HCT116 (cell line): ENCODE measurements around the gene LEAP2. TPM values are rescaled to one million over a fixed set of nuclear protein-coding genes. Genes with fewer than 3 reads are reported as not detected.

ENCODE experiments used
- ATAC-seq: fragments of 200-7000 bp; cut with Tn5 transposase; 2 replicates; pipeline ENCODE4 v1.9.1; 2020; ENCODE audit warnings: mild to moderate bottlenecking, moderate library complexity
- BruUV-seq: library from RNA; stranded (reverse); fragments of 400-500 nt; replicated peaks from 2 replicates; lab custom pipeline; 2021; lab: Mats Ljungman, UMichigan
- CTCF ChIA-PET: fragments of 300-600 bp; sonication (Branson Sonifier 250); formaldehyde crosslinking; loops from one replicate; lab custom pipeline; 2021; ENCODE audit warnings: antibody characterized with exemption; lab: Charles Lee
- POLR2A ChIA-PET: fragments of 300-600, 350-600 bp; sonication (Branson Sonifier 250); formaldehyde crosslinking; loops from one replicate; lab custom pipeline; 2021; ENCODE audit warnings: antibody characterized with exemption; lab: Charles Lee
- RAD21 ChIA-PET, 2 experiments: fragments of 300-600 bp; sonication (Branson Sonifier 250); formaldehyde crosslinking; loops; one replicate each; lab custom pipeline; 2023; ENCODE audit warnings: low total read pairs in 2 of 2; ENCODE audit not compliant: uncharacterized antibody in 2 of 2, unreplicated experiment in 2 of 2, low non-redundant PET in 1 of 2; lab: Charles Lee
- DNase-seq: peaks from one replicate; pipeline ENCODE4 v3.0.0-alpha.2; 2010; ENCODE audit warnings: low read depth, low spot score
- H2AFZ ChIP-seq: fragments of 200-600 bp; shearing (Covaris generic), sonication (generic); 2 replicates; pipeline ENCODE4 v1.6.1; 2017; ENCODE audit warnings: low read depth, mixed run types, mixed read lengths, antibody characterized with exemption, low read length; ENCODE audit not compliant: poor library complexity, severe bottlenecking
- H3K27ac ChIP-seq: 2 replicates; pipeline ENCODE4 v1.5.1; 2012; ENCODE audit warnings: low read depth, low read length
- H3K27me3 ChIP-seq: fragments of 200-600 bp; sonication (generic); 2 replicates; pipeline ENCODE4 v1.6.1; 2016; ENCODE audit warnings: mixed run types, low read length, mixed read lengths; ENCODE audit not compliant: insufficient read depth
- H3K36me3 ChIP-seq, 2 experiments: fragments of 200-500 bp in 1 of 2; fragments of 200-600 bp in 1 of 2; sonication (Bioruptor generic) in 1 of 2; sonication (generic) in 1 of 2; 2 replicates each; pipeline versions ENCODE4 v1.5.1 to v1.6.1; 2014 to 2016; ENCODE audit warnings: low read length in 2 of 2, inconsistent platforms in 1 of 2, mixed read lengths in 1 of 2, mixed run types in 1 of 2; ENCODE audit not compliant: insufficient read depth in 2 of 2, control insufficient read depth in 1 of 2
- H3K4me1 ChIP-seq, 2 experiments: fragments of 200-600 bp in 1 of 2; sonication (generic) in 1 of 2; 2 replicates each; pipeline versions ENCODE4 v1.5.1 to v1.6.1; 2012 to 2017; ENCODE audit warnings: low read length in 2 of 2, inconsistent platforms in 1 of 2, mild to moderate bottlenecking in 1 of 2, mixed read lengths in 1 of 2, mixed run types in 1 of 2, moderate library complexity in 1 of 2; ENCODE audit not compliant: insufficient read depth in 2 of 2, control insufficient read depth in 1 of 2
- H3K4me2 ChIP-seq: fragments of 200-600 bp; sonication (generic); 2 replicates; pipeline ENCODE4 v1.6.1; 2017; ENCODE audit warnings: mixed run types, low read length, mixed read lengths
- H3K4me3 ChIP-seq, 2 experiments: fragments of 200-600 bp in 1 of 2; sonication (generic) in 1 of 2; replicated peaks in 1 of 2; 2 replicates each; pipeline ENCODE4 v1.5.1; 2011 to 2016; ENCODE audit warnings: low read length in 2 of 2, control low read depth in 1 of 2, low read depth in 1 of 2, mild to moderate bottlenecking in 1 of 2, mixed read lengths in 1 of 2, mixed run types in 1 of 2
- H3K79me2 ChIP-seq: fragments of 200-600 bp; sonication (generic); 2 replicates; pipeline ENCODE4 v1.6.1; 2017; ENCODE audit warnings: mild to moderate bottlenecking, mixed run types, low read length, moderate library complexity, mixed read lengths; ENCODE audit not compliant: insufficient read depth
- H3K9ac ChIP-seq: fragments of 200-600 bp; sonication (generic); 2 replicates; pipeline ENCODE4 v1.6.1; 2016; ENCODE audit warnings: low read length, mixed read lengths
- H3K9me2 ChIP-seq: fragments of 200-600 bp; sonication (generic), shearing (Covaris generic); 2 replicates; pipeline ENCODE4 v1.6.1; 2017; ENCODE audit warnings: mixed run types, mild to moderate bottlenecking, moderate library complexity; ENCODE audit not compliant: insufficient read depth
- H3K9me3 ChIP-seq, 2 experiments: fragments of 200-500 bp in 1 of 2; fragments of 200-600 bp in 1 of 2; sonication (Bioruptor generic) in 1 of 2; sonication (generic) in 1 of 2; 2 replicates each; pipeline ENCODE4 v1.6.1; 2014 to 2017; ENCODE audit warnings: low read length in 2 of 2, mixed read lengths in 2 of 2, inconsistent platforms in 1 of 2, low read depth in 1 of 2, mild to moderate bottlenecking in 1 of 2, mixed run types in 1 of 2, moderate library complexity in 1 of 2; ENCODE audit not compliant: control insufficient read depth in 1 of 2, insufficient read depth in 1 of 2
- H4K20me1 ChIP-seq: fragments of 200-600 bp; sonication (generic), shearing (Covaris generic); 2 replicates; pipeline ENCODE4 v1.6.1; 2017; ENCODE audit warnings: mixed run types, mild to moderate bottlenecking, moderate library complexity; ENCODE audit not compliant: insufficient read depth
- CBX3 ChIP-seq: IDR thresholded peaks from 2 replicates; pipeline ENCODE4 v1.6.1; 2012; ENCODE audit warnings: low read depth
- ELF1 ChIP-seq: IDR thresholded peaks from 2 replicates; pipeline ENCODE4 v1.6.1; 2012; ENCODE audit warnings: low read depth, borderline replicate concordance
- EZH2phosphoT487 ChIP-seq: fragments of 200-600 bp; IDR thresholded peaks from 2 replicates; pipeline ENCODE4 v1.6.1; 2018; ENCODE audit warnings: antibody characterized with exemption, borderline replicate concordance
- FOSL1 ChIP-seq: IDR thresholded peaks from 2 replicates; pipeline ENCODE4 v1.6.1; 2012; ENCODE audit warnings: low read depth
- JUND ChIP-seq: IDR thresholded peaks from 2 replicates; pipeline ENCODE4 v1.6.1; 2012
- POLR2A ChIP-seq: IDR thresholded peaks from 2 replicates; pipeline ENCODE4 v1.7.0; 2011; ENCODE audit warnings: borderline replicate concordance; ENCODE audit not compliant: insufficient read depth, insufficient read length; ENCODE audit errors: extremely low read depth
- POLR2AphosphoS5 ChIP-seq: IDR thresholded peaks from 2 replicates; pipeline ENCODE4 v1.6.1; 2011; ENCODE audit warnings: mild to moderate bottlenecking, low read depth, low read length, moderate library complexity
- REST ChIP-seq: IDR thresholded peaks from 2 replicates; pipeline ENCODE4 v1.6.1; 2012; ENCODE audit warnings: low read depth
- SIN3A ChIP-seq: IDR thresholded peaks from 2 replicates; pipeline ENCODE4 v1.6.1; 2012; ENCODE audit warnings: low read depth
- TCF7L2 ChIP-seq: IDR thresholded peaks from 2 replicates; pipeline ENCODE4 v1.7.0; 2011; ENCODE audit warnings: borderline replicate concordance, inconsistent platforms; ENCODE audit not compliant: insufficient read depth, insufficient read length; ENCODE audit errors: extremely low read depth
- YY1 ChIP-seq: IDR thresholded peaks from 2 replicates; pipeline ENCODE4 v1.6.1; 2011; ENCODE audit warnings: low read length, low read depth, moderate library complexity, mild to moderate bottlenecking; ENCODE audit not compliant: insufficient replicate concordance; ENCODE audit errors: extremely low read depth
- ZFX ChIP-seq: fragments of 450-650 bp; IDR thresholded peaks from 2 replicates; pipeline ENCODE4 v1.6.1; 2017
- intact Hi-C: fragments of 100-400 bp; cut with micrococcal nuclease; formaldehyde crosslinking; loops from 2 replicates; pipeline ENCODE4 v1.10.0; 2022
- total RNA-seq: library from RNA; stranded (reverse); gene quantifications from one replicate; pipeline ENCODE4 v1.2.1, GENCODE V29; 2021; ENCODE audit not compliant: unreplicated experiment
- TF ChIP-seq, protein P1 (sequence below): IDR thresholded peaks from 2 replicates; pipeline ENCODE4 v1.6.1; 2011; ENCODE audit warnings: mild to moderate bottlenecking, low read length, moderate library complexity; ENCODE audit not compliant: insufficient replicate concordance; ENCODE audit errors: extremely low read depth
- TF ChIP-seq, protein P2 (sequence below): IDR thresholded peaks from 2 replicates; pipeline ENCODE4 v1.6.1; 2012

Gene LEAP2
- total RNA-seq, 1 experiment from 2014 or later, result 1.2 TPM

- RAD21 ChIA-PET, result no interaction called here
- TF ChIP-seq POLR2AphosphoS5 (no peak), CBX3 (no peak), EZH2phosphoT487 (no peak), TCF7L2 (no peak), FOSL1 (no peak), ZFX (no peak), ELF1 (no peak), JUND (no peak), YY1 (no peak), REST (no peak), SIN3A (no peak), POLR2A (no peak)
- TF ChIP-seq, protein P1, sequence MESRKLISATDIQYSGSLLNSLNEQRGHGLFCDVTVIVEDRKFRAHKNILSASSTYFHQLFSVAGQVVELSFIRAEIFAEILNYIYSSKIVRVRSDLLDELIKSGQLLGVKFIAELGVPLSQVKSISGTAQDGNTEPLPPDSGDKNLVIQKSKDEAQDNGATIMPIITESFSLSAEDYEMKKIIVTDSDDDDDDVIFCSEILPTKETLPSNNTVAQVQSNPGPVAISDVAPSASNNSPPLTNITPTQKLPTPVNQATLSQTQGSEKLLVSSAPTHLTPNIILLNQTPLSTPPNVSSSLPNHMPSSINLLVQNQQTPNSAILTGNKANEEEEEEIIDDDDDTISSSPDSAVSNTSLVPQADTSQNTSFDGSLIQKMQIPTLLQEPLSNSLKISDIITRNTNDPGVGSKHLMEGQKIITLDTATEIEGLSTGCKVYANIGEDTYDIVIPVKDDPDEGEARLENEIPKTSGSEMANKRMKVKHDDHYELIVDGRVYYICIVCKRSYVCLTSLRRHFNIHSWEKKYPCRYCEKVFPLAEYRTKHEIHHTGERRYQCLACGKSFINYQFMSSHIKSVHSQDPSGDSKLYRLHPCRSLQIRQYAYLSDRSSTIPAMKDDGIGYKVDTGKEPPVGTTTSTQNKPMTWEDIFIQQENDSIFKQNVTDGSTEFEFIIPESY, result no peak
- TF ChIP-seq, protein P2, sequence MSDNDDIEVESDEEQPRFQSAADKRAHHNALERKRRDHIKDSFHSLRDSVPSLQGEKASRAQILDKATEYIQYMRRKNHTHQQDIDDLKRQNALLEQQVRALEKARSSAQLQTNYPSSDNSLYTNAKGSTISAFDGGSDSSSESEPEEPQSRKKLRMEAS, result no peak
- CTCF ChIA-PET, result no interaction called here
- Histone ChIP-seq H3K4me3 (no peak overlapping the region), H3K9ac (no peak overlapping the region), H4K20me1 (no peaks in the 10 kb centered on the region), H2AFZ (no peak overlapping the region), H3K79me2 (no peaks in the 10 kb centered on the region), H3K9me3 (no peaks in the 10 kb centered on the region), H3K27me3 (no peaks in the 10 kb centered on the region), H3K4me2 (no peak overlapping the region), H3K9me2 (no peaks in the 10 kb centered on the region), H3K27ac (no peak overlapping the region), H3K4me1 (peaks cover 0 to 4% of the 10 kb centered on the region in 2 experiments; a peak in 2 of 4 replicates), H3K36me3 (no peaks in the 10 kb centered on the region)
- intact Hi-C loops, result no loop called here
- BruUV-seq, result no TSS peak
- POLR2A ChIA-PET, result no interaction called here
- DNase-seq, result no peak
- no peak for ATAC-seq
Observed at GRCh38 chr5:132860742-132861141, 12.7 kb upstream of the LEAP2 start.
